Transverse colon (tissue), 4 donors: ENCODE measurements around the gene PIGU. TPM values are rescaled to one million over a fixed set of nuclear protein-coding genes. Genes with fewer than 3 reads are reported as not detected.

Experiments used
- DNase-seq: peaks from one replicate; pipeline ENCODE4 v3.0.0-alpha.2; 2019
- H3K27ac ChIP-seq, 4 donors: fragments of 200-600 bp; sonication (generic); 2 replicates each; pipeline ENCODE4 v1.5.1; 2016 to 2018; ENCODE audit warnings: inconsistent platforms in 4 of 4
- H3K27me3 ChIP-seq: fragments of 200-600 bp; sonication (generic); 2 replicates; pipeline ENCODE4 v1.5.1; 2017; ENCODE audit warnings: inconsistent platforms
- H3K36me3 ChIP-seq, 4 donors: fragments of 200-600 bp; sonication (generic); 2 replicates each; pipeline ENCODE4 v1.5.1; 2017 to 2019; ENCODE audit warnings: inconsistent platforms in 4 of 4
- H3K4me1 ChIP-seq, 4 donors: fragments of 200-600 bp; sonication (generic); 2 replicates each; pipeline ENCODE4 v1.5.1; 2017 to 2020; ENCODE audit warnings: inconsistent platforms in 4 of 4
- H3K4me3 ChIP-seq, 4 donors: fragments of 200-600 bp; sonication (generic); 1 replicate in 1 of 4; 2 replicates in 3 of 4; pipeline versions ENCODE4 v1.5.1 to v1.6.1; 2017 to 2019; ENCODE audit warnings: inconsistent platforms in 4 of 4
- H3K9me3 ChIP-seq, 2 donors: fragments of 200-600 bp; sonication (generic); 2 replicates each; pipeline ENCODE4 v1.5.1; 2017 to 2019; ENCODE audit warnings: inconsistent platforms in 2 of 2
- CTCF ChIP-seq, 5 experiments: fragments of 200-600 bp in 3 of 5; fragments of 450-650 bp in 2 of 5; sonication (generic) in 3 of 5; IDR thresholded peaks; 1 replicate in 2 of 5; 2 replicates in 3 of 5; pipeline ENCODE4 v1.5.1; 2016 to 2017; ENCODE audit warnings: antibody characterized with exemption in 5 of 5, inconsistent platforms in 3 of 5, mild to moderate bottlenecking in 2 of 5, moderate library complexity in 1 of 5
- EP300 ChIP-seq: sonication (generic); formaldehyde crosslinking; IDR thresholded peaks from one replicate; pipeline ENCODE4 v1.6.1; 2017; ENCODE audit warnings: antibody characterized with exemption, low read depth
- POLR2A ChIP-seq: fragments of 450-650 bp; IDR thresholded peaks from one replicate; pipeline ENCODE4 v1.6.1; 2016; ENCODE audit warnings: antibody characterized with exemption, mild to moderate bottlenecking, moderate library complexity
- POLR2AphosphoS5 ChIP-seq, 3 donors: sonication (generic); formaldehyde crosslinking; IDR thresholded peaks; one replicate each; pipeline ENCODE4 v1.6.1; 2016; ENCODE audit warnings: antibody characterized with exemption in 3 of 3
- WGBS, 2 donors: methylation state at CpG; one replicate each; pipeline ENCODE4 v1.1.5; 2018; ENCODE audit warnings: low coverage in 1 of 2; 5-methylcytosine and 5-hydroxymethylcytosine counted together
- in situ Hi-C, 4 donors: fragments of 200-750 bp; cut with MboI; loops; one replicate each; pipeline versions ENCODE4 v1.15.0 to v1.15.1; 2017; ENCODE audit warnings: low sequenced_read_pairs in 3 of 4, low pct_ligation_motif_present in 1 of 4, low pct_unique_long_range_greater_than_20kb in 1 of 4
- intact Hi-C: fragments of 100-400 bp; cut with DNase I; formaldehyde crosslinking; loops from one replicate; pipeline ENCODE4 v1.15.1; 2023; ENCODE audit warnings: low total_unique reads
- total RNA-seq, 4 donors: library from RNA; depleted of rRNA; stranded (reverse); fragments of >200 nt; gene quantifications; one replicate each; pipeline ENCODE4 v1.1.0, GENCODE V29; 2016

PIGU gene
- total RNA-seq, 4 donors from 2014 or later: 4.1 to 28.7 (median 16.8) TPM

GRCh38 chr20:34542439-34542838, 134.5 kb downstream of the PIGU start:
- WGBS, 2 donors: 90 to 100% methylated on average over 4 to 6 of the region's 6 CpGs
- no peaks in the 10 kb centered on the region for H3K9me3 ChIP-seq
- TF ChIP-seq POLR2AphosphoS5 (IDR thresholded peaks at IDR 0.05) (no peak), POLR2A (no peak), EP300 (no peak), CTCF (IDR thresholded peaks at IDR 0.05) (no peak)
- in situ Hi-C loops: no loop called here
- no peak overlapping the region for H3K27ac ChIP-seq
- no peak overlapping the region for H3K4me3 ChIP-seq
- DNase-seq: no peak
- H3K4me1 ChIP-seq: peaks cover 0 to 20% (median 10%) of the 10 kb centered on the region in 4 donors
- peaks cover 0 to 25% (median 9%) of the 10 kb centered on the region in 4 donors for H3K36me3 ChIP-seq
- H3K27me3 ChIP-seq: no peaks in the 10 kb centered on the region
- intact Hi-C loops: no loop called here

- DNase-seq: no peak
- intact Hi-C loops (no loop called here), in situ Hi-C loops (no loop called here)
- H3K27me3 ChIP-seq: no peaks in the 10 kb centered on the region
- no peaks in the 10 kb centered on the region for H3K9me3 ChIP-seq
- 77 to 82% methylated on average over 6 to 16 of the region's 16 CpGs for WGBS, 2 donors
- no peak for TF ChIP-seq POLR2AphosphoS5 (IDR thresholded peaks at IDR 0.05)
- TF ChIP-seq POLR2A: no peak
- TF ChIP-seq CTCF (IDR thresholded peaks at IDR 0.05): no peak
- TF ChIP-seq EP300: no peak
- no peak overlapping the region for H3K27ac ChIP-seq
- H3K36me3 ChIP-seq: peaks cover 0 to 31% (median 9%) of the 10 kb centered on the region in 4 donors
- peaks cover 0 to 20% (median 10%) of the 10 kb centered on the region in 4 donors for H3K4me1 ChIP-seq
- no peak overlapping the region for H3K4me3 ChIP-seq
Observed at GRCh38 chr20:34541917-34542316, 135.0 kb downstream of the PIGU start.

- no peak overlapping the region for H3K27ac ChIP-seq
- H3K4me1 ChIP-seq: peaks cover 0 to 20% (median 10%) of the 10 kb centered on the region in 4 donors
- DNase-seq: no peak
- H3K27me3 ChIP-seq: no peaks in the 10 kb centered on the region
- no peak overlapping the region for H3K4me3 ChIP-seq
- no peaks in the 10 kb centered on the region for H3K9me3 ChIP-seq
- in situ Hi-C loops (no loop called here), intact Hi-C loops (no loop called here)
- 63 to 81% methylated on average over 6 to 13 of the region's 13 CpGs for WGBS, 2 donors
- peaks cover 0 to 36% (median 9%) of the 10 kb centered on the region in 4 donors for H3K36me3 ChIP-seq
- TF ChIP-seq POLR2AphosphoS5 (IDR thresholded peaks at IDR 0.05): no peak
- no peak for TF ChIP-seq CTCF (IDR thresholded peaks at IDR 0.05)
- TF ChIP-seq EP300: no peak
- TF ChIP-seq POLR2A: no peak
Observed at GRCh38 chr20:34541264-34541901, 135.5 kb downstream of the PIGU start.

GRCh38 chr20:34540596-34541263, 136.2 kb downstream of the PIGU start:
- intact Hi-C loops: no loop called here
- in situ Hi-C loops: no loop called here
- no peak overlapping the region for H3K27ac ChIP-seq
- peaks cover 0 to 42% (median 9%) of the 10 kb centered on the region in 4 donors for H3K36me3 ChIP-seq
- H3K4me3 ChIP-seq: no peak overlapping the region
- 87 to 89% methylated on average over 5 to 15 of the region's 15 CpGs for WGBS, 2 donors
- no peaks in the 10 kb centered on the region for H3K27me3 ChIP-seq
- no peak for TF ChIP-seq CTCF (IDR thresholded peaks at IDR 0.05)
- no peak for TF ChIP-seq EP300
- no peaks in the 10 kb centered on the region for H3K9me3 ChIP-seq
- DNase-seq: no peak
- peaks cover 0 to 20% (median 10%) of the 10 kb centered on the region in 4 donors for H3K4me1 ChIP-seq
